DND-41 (cell line): ENCODE results near the gene CD24.

Experiments used
- EZH2 ChIP-seq: IDR thresholded peaks from 3 replicates; pipeline ENCODE4 v1.6.1; 2012; ENCODE audit warnings: borderline replicate concordance, low read depth, mild to moderate bottlenecking, moderate library complexity, low read length, inconsistent platforms; ENCODE audit not compliant: severe bottlenecking
- TF ChIP-seq, protein P1 (sequence below): IDR thresholded peaks from 2 replicates; pipeline ENCODE4 v1.5.1; 2012; ENCODE audit warnings: borderline replicate concordance, low read length, moderate library complexity, mild to moderate bottlenecking; ENCODE audit not compliant: poor library complexity, severe bottlenecking; ENCODE audit errors: extremely low read depth

DNA sequence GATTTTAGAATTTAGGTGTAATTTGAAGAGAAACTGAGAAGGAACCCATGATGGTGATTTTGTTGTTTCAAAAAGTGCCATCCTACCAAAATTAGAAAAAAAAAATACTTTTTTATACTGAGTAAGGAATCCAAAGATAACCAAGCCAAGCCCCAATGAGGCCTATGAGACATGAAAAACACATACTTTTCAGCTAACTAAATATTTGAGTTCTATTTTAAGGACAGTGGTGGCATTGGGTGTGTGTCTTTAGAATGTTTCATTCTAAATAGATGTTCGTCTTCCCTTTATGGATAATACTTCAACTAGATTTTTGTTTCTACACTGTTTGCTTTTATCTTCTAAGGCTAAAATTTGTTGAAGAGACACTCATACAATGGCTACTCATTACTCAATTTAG, 9.6 kb downstream of the CD24 start:
- TF ChIP-seq, protein P1, sequence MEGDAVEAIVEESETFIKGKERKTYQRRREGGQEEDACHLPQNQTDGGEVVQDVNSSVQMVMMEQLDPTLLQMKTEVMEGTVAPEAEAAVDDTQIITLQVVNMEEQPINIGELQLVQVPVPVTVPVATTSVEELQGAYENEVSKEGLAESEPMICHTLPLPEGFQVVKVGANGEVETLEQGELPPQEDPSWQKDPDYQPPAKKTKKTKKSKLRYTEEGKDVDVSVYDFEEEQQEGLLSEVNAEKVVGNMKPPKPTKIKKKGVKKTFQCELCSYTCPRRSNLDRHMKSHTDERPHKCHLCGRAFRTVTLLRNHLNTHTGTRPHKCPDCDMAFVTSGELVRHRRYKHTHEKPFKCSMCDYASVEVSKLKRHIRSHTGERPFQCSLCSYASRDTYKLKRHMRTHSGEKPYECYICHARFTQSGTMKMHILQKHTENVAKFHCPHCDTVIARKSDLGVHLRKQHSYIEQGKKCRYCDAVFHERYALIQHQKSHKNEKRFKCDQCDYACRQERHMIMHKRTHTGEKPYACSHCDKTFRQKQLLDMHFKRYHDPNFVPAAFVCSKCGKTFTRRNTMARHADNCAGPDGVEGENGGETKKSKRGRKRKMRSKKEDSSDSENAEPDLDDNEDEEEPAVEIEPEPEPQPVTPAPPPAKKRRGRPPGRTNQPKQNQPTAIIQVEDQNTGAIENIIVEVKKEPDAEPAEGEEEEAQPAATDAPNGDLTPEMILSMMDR = no peak
- no peak for TF ChIP-seq EZH2
